ENCODE data around the gene MBD5.
"Not testable (repeated sequence)": the region's sequence is repeated elsewhere in the genome, so short reads cannot be mapped to it uniquely, and the experiment has no call there.

Gene MBD5

DNA sequence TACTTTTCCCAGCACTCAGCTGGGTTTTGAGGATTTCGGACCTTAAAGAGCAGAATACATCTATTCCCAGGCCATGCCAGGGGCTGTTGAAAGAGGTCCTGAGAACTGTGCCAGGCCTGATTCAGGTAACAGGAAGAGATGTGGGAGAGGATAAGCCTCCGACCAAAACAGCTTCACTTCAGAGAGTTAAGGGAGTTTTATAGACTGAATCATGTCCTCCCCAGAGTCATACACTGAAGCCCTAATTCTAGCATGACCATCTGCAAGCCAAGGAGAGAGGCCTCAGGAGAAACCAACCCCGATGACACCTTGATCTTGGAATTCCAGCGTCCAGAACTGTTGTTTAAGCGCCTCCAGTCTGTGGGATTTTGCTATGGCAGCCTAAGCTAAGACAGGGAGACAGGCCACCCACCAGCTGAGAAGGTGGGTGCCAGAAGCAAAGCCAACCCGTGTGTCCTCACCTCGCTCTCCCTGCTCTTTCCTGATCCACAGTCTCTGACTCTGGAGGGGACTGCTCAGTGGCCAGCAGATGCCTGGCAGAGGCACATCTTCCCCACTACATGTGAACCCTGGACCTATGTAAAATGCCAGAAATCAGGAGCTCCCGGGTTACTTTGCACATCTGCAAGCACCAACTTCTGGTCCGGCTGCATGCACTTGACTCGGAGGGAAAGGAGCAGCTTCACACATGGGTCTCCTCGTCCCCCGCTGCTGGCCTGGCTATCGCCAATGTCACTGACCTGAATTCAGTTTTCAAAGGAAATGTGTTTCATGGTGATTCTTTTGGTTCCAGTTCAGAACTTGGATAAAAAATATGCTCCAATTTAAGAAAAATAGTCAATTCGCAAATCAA lies 506.8 kb downstream of the MBD5 start:
- no peak for FAIRE-seq

GRCh38 chr2:148528356-148529064 lies 507.6 kb downstream of the MBD5 start:
- no peak for FAIRE-seq

GRCh38 chr2:148529745-148530144 lies 508.9 kb downstream of the MBD5 start:
- no peak for FAIRE-seq

- no peak for FAIRE-seq
These were observed 509.5 kb downstream of the MBD5 start for GRCh38 chr2:148530350-148530749.

GRCh38 chr2:148531235-148531634 lies 510.3 kb downstream of the MBD5 start:
- no peak for FAIRE-seq

- no peak for FAIRE-seq
These were observed 511.0 kb downstream of the MBD5 start for GRCh38 chr2:148531669-148532428.

DNA sequence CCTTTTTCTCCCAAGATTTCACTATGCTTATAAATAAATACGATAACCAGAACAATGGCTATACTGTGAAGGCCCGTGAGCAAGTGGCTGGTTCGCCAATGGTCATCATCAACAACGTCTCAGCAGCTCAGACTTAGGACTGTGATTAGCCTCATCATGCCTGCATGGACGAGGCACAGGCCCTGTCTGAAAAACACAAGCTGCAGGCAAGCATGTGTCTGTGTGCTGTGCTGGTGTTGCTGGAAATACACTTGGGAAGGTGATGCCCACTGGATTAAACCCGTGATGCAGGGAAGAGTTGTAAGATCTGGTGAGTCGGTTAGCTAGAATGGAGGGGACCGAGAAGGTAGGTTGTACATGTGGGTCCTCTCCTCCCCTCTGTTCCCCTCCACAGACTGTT lies 512.1 kb downstream of the MBD5 start:
- no peak for FAIRE-seq

DNA sequence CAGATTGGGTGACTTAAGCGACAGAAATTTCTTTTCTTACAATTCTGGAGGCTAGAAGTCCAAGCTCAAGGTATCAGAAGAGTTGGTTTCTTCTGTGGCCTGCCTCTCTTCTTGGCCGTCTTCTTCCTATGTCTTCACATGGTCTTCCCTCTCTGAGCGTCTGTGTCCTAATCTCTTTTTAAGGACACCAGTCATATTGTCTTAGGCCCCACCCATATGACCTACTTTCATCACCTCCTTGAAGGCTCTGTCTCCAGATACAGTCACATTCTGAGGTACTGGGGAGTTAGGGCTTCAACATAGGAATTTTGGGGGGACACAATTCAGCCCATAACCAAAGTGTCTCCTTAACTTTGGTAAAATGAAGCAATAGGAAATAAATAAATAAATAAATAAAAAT lies 512.8 kb downstream of the MBD5 start:
- no peak for FAIRE-seq

DNA sequence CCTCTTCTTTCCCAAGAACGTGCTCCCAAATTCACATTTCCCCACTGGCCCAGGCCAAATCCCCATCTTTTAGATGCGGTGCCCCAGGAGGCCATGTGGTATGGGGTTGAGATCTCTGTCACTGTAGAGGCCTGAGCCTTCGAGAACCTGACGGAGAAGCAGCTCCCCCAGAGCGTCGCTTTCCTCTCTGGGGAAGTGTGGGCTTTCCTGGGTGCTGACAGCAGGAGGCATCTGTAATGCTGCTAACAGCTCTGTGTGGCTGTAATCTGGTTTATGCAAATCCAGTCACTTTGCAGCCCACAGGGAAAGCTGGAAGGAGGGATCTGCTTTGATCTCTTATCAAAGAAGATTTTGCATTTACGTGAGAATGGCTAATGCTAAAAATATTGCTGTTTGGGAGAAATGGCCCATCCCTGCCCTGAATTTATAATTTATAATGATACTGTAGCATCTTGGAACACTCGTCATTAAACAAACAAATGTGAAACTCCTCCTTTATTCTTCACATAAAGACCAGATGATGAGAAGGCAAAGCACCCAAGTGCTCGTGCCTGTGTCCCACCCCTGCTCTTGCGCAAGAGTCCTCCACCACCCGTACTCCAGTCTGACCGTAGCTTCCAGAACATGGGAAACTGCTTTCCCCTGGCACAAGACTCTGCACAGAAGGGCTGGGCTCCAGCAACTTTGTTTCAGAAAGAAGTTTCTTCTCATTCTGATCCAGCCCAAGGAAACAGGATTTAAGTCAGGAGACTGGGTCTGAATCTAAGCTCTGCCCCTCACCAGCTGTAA lies 513.7 kb downstream of the MBD5 start:
- FAIRE-seq: no peak

DNA sequence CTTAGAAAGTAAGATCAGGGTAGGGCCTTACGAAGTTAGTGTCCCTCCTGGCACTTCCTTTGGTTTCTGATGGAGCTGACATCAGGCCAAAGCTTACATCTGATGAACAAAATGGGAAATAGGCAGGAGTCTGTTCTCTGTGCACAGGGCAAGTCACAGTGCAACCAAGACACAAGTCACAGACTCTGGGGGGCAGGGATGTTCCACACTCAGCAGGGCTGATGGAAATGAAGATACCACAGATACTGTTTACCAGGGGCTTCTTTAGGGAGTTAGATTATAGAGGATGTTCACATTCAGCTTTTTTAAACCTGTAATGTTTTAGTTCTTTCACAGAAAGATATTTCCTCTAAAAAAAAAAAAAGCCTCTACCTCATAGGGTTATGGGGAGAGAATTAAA lies 517.5 kb downstream of the MBD5 start:
- no peak for FAIRE-seq

DNA sequence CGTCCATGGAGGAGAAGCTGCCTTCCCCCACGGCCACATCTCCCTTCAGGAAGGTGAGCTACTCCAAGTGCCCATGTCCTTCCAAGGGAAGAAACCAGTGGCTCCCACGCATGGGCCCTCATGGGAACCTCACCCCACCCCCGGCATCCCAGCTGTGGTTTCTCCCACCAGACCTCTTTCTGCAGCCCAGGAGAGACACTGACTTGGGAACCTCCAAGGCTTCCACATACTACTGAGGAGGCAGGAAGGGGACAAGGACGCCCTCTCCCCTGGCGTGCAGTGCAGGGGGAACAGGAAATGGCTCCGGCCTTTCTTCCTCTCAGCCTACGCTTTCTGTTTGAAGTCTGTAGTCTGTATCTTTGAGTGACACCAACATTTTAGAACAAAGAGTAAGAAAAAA lies 519.1 kb downstream of the MBD5 start:
- FAIRE-seq: no peak

DNA sequence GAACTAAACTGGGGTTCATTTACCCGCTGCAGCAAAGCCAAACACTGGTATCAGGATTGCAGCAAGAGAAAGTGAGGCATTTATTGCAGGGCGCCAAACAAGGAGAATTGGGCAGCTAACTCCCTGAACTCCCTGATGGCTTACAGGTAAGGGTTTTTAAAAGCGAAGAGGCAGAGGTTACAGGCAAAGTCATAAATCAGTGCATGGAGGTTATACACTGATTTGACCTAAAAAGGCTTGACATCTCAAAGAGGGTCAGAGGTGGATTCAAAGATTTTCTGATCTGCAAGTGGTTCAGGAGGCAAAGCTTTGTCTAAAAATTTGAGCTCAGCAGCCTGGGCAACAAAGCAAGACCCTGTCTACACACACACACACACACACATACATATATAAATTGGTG lies 520.9 kb downstream of the MBD5 start:
- FAIRE-seq: no peak

- no peak for FAIRE-seq
These were observed 521.7 kb downstream of the MBD5 start for GRCh38 chr2:148542614-148543013.

DNA sequence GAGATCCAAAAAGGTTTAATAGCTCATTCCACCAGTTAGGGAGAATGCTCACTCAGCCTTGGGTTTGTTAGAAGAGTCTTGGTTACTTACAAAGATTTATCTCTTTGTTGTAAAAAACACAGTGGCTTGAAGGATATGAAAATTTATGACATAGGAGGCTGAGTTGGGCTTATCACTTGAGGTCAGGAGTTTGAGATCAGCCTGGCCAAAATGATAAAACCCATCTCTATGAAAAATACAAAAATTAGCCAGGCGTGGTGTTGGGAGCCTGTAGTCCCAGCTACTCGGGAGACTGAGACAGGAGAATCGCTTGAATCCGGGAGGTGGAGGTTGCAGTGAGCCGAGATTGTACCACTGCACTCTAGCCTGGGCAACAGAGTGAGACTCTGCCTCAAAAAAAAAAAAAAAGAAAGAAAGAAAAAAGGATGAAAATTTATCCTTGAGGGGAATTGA lies 522.2 kb downstream of the MBD5 start:
- not testable (repeated sequence) for FAIRE-seq

GRCh38 chr2:148545390-148546256 lies 524.7 kb downstream of the MBD5 start:
- FAIRE-seq: no peak

DNA sequence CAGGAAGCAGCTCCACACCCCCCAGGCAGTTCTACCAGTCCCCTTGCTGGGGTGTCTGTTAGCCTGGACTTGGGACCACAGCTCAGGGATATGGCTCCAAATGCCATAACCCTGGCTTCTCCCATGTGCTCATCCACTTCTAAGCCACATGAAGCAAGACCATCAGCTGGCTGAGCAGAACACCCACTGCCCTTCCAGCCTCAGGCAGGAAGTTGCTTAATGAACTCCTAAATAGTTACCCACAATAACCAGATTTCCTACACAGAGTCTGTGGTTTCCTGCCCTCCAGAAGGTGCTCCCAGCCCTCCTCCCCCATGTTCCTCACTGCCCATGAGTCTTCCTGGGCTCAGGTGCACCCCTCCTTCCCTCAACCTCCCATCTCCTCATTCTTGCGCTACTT lies 525.4 kb downstream of the MBD5 start:
- FAIRE-seq: no peak

GRCh38 chr2:148548716-148549400 lies 528.0 kb downstream of the MBD5 start:
- no peak for FAIRE-seq

- no peak for FAIRE-seq
These were observed 531.9 kb downstream of the MBD5 start for GRCh38 chr2:148552675-148553331.

DNA sequence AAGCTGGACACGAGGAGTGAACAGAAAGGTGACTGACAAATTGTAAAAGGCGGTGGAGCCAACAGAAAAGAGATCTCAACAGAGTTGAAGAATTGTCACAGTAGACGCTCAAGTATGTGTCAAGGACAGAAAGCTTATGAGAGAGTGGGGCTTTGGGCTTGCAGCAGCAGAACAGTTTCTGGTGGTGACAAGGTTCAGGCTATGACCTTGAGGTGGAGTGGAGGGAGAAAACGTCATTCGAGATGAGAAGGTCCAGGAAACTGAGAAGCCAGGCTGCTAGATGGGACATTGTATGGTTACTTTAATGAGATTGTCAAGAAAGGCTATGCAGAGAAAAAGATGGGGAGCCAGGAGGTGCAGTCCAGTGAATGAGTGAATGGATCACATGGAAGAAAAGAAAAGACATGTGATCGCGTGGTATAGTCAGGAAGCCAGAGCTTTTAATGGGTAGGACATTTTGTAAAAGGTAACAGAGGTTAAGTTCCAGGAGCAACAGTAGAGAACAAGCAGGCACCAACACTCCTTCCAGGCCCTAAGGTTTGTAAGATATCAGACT lies 532.5 kb downstream of the MBD5 start:
- no peak for FAIRE-seq
